Measurements from ENCODE around the gene MBP. TPM values are rescaled to one million over a fixed set of nuclear protein-coding genes. Genes with fewer than 3 reads are reported as not detected.

Gene MBP
- total and polyA plus RNA-seq, 2 experiments from 2014 or later, result 18.4 to 22.9 TPM

DNA sequence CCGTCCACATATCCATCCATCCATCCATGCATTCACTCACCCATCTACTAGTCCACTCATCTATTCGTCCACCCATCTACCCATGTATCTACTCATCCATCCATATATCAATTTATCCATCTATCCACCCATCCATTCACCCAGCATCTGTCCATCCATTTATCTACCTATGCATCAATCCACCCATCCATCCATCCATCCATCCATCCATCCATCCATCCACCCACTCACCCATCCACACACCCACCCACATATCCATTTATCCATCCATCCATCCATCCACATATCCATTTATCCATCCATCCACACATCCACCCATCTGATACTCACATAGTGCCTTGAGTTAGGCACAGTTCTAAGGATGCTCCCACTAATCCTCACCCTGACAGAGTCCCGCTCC lies 99.0 kb downstream of the MBP start:
- ATAC-seq, result no peak
- no peaks in the 10 kb centered on the region for H3K27me3 ChIP-seq (ENCODE audit: insufficient read depth)
- H3K36me3 ChIP-seq (ENCODE audit: insufficient read depth), result no peaks in the 10 kb centered on the region
- no peak overlapping the region for H3K4me3 ChIP-seq
- H3K79me2 ChIP-seq (replicated peaks; ENCODE audit: insufficient read depth), result no peaks in the 10 kb centered on the region
- no peak overlapping the region for H3K27ac Mint-ChIP-seq
- no peaks in the 10 kb centered on the region for H3F3A ChIP-seq (replicated peaks; ENCODE audit: low read depth)
- no peak overlapping the region for H3K27ac ChIP-seq (ENCODE audit: low read depth)
- H3K9me3 Mint-ChIP-seq, result peaks cover 11% of the 10 kb centered on the region
- no peak overlapping the region for H3K4me3 Mint-ChIP-seq
- H3K9me2 ChIP-seq (ENCODE audit: insufficient read depth), result no peaks in the 10 kb centered on the region
- peaks cover 13% of the 10 kb centered on the region for H3K36me3 Mint-ChIP-seq (ENCODE audit: low read depth)
- DNase-seq (ENCODE audit: low spot score), result no peak
- TF ChIP-seq STAT1 (IDR thresholded peaks at IDR 0.05; ENCODE audit: unreplicated experiment), result no peak
- TF ChIP-seq JUNB (IDR thresholded peaks at IDR 0.05; ENCODE audit: unreplicated experiment), result no peak
- TF ChIP-seq EZH2phosphoT487 (IDR thresholded peaks at IDR 0.05; ENCODE audit: unreplicated experiment), result no peak
- TF ChIP-seq EZH2 (IDR thresholded peaks at IDR 0.05; ENCODE audit: low read depth, unreplicated experiment), result no peak
- TF ChIP-seq, protein P1, sequence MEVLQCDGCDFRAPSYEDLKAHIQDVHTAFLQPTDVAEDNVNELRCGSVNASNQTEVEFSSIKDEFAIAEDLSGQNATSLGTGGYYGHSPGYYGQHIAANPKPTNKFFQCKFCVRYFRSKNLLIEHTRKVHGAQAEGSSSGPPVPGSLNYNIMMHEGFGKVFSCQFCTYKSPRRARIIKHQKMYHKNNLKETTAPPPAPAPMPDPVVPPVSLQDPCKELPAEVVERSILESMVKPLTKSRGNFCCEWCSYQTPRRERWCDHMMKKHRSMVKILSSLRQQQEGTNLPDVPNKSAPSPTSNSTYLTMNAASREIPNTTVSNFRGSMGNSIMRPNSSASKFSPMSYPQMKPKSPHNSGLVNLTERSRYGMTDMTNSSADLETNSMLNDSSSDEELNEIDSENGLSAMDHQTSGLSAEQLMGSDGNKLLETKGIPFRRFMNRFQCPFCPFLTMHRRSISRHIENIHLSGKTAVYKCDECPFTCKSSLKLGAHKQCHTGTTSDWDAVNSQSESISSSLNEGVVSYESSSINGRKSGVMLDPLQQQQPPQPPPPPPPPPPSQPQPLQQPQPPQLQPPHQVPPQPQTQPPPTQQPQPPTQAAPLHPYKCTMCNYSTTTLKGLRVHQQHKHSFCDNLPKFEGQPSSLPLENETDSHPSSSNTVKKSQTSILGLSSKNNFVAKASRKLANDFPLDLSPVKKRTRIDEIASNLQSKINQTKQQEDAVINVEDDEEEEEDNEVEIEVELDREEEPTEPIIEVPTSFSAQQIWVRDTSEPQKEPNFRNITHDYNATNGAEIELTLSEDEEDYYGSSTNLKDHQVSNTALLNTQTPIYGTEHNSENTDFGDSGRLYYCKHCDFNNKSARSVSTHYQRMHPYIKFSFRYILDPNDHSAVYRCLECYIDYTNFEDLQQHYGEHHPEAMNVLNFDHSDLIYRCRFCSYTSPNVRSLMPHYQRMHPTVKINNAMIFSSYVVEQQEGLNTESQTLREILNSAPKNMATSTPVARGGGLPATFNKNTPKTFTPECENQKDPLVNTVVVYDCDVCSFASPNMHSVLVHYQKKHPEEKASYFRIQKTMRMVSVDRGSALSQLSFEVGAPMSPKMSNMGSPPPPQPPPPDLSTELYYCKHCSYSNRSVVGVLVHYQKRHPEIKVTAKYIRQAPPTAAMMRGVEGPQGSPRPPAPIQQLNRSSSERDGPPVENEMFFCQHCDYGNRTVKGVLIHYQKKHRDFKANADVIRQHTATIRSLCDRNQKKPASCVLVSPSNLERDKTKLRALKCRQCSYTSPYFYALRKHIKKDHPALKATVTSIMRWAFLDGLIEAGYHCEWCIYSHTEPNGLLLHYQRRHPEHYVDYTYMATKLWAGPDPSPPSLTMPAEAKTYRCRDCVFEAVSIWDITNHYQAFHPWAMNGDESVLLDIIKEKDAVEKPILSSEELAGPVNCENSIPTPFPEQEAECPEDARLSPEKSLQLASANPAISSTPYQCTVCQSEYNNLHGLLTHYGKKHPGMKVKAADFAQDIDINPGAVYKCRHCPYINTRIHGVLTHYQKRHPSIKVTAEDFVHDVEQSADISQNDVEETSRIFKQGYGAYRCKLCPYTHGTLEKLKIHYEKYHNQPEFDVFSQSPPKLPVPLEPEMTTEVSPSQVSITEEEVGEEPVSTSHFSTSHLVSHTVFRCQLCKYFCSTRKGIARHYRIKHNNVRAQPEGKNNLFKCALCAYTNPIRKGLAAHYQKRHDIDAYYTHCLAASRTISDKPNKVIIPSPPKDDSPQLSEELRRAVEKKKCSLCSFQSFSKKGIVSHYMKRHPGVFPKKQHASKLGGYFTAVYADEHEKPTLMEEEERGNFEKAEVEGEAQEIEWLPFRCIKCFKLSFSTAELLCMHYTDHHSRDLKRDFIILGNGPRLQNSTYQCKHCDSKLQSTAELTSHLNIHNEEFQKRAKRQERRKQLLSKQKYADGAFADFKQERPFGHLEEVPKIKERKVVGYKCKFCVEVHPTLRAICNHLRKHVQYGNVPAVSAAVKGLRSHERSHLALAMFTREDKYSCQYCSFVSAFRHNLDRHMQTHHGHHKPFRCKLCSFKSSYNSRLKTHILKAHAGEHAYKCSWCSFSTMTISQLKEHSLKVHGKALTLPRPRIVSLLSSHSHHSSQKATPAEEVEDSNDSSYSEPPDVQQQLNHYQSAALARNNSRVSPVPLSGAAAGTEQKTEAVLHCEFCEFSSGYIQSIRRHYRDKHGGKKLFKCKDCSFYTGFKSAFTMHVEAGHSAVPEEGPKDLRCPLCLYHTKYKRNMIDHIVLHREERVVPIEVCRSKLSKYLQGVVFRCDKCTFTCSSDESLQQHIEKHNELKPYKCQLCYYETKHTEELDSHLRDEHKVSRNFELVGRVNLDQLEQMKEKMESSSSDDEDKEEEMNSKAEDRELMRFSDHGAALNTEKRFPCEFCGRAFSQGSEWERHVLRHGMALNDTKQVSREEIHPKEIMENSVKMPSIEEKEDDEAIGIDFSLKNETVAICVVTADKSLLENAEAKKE (CRISPR knock-in tag; IDR thresholded peaks at IDR 0.05), result no peak
- H3K4me1 Mint-ChIP-seq, result no peaks in the 10 kb centered on the region
- no peaks in the 10 kb centered on the region for H3K4me1 ChIP-seq (ENCODE audit: insufficient read depth)
- H2AFZ ChIP-seq, result no peak overlapping the region
- H3K4me2 ChIP-seq, result no peak overlapping the region
- no peaks in the 10 kb centered on the region for H4K20me1 ChIP-seq (replicated peaks; ENCODE audit: insufficient read depth)
- H3K27me3 Mint-ChIP-seq (ENCODE audit: insufficient read depth, low read depth, poor library complexity), result peaks cover 3% of the 10 kb centered on the region

DNA sequence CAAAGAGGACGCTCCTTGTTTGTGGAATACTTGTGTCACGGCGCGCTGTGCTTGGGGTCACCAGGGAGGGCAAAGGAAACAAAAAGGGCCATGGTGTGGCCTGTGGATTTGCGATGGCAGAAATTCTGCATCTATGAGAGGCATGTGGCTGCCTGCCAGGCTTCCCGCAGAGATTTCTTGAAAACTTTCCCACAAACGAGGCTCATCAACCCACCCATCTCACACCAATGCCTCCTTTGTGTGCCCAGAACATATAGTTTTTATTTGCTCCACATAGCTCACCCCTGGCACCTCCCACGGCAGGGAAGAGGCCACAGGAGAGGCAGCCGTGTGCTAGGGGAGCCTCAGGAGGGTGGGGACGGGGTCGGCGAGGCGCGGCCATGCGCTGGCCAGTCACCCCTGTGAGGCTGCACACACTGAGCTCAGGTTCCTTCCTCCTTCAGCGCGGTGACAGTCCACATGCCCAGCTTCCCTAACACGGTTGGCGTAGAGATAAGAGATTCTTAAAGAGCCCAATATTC lies 100.3 kb downstream of the MBP start:
- H3K36me3 ChIP-seq (ENCODE audit: insufficient read depth), result no peaks in the 10 kb centered on the region
- Mint-ChIP-seq H3K9me3 (peaks cover 11% of the 10 kb centered on the region), H3K4me3 (no peak overlapping the region), H3K27ac (no peak overlapping the region), H3K27me3 (ENCODE audit: insufficient read depth, low read depth, poor library complexity) (peaks cover 3% of the 10 kb centered on the region), H3K36me3 (ENCODE audit: low read depth) (peaks cover 15% of the 10 kb centered on the region), H3K4me1 (no peaks in the 10 kb centered on the region)
- no peaks in the 10 kb centered on the region for H3K4me1 ChIP-seq (ENCODE audit: insufficient read depth)
- no peaks in the 10 kb centered on the region for H3K79me2 ChIP-seq (replicated peaks; ENCODE audit: insufficient read depth)
- H3K27ac ChIP-seq (ENCODE audit: low read depth), result no peak overlapping the region
- ATAC-seq (no peak), DNase-seq (ENCODE audit: low spot score) (no peak)
- no peaks in the 10 kb centered on the region for H3K9me2 ChIP-seq (ENCODE audit: insufficient read depth)
- no peaks in the 10 kb centered on the region for H3F3A ChIP-seq (replicated peaks; ENCODE audit: low read depth)
- no peak overlapping the region for H3K4me2 ChIP-seq
- no peaks in the 10 kb centered on the region for H3K27me3 ChIP-seq (ENCODE audit: insufficient read depth)
- H4K20me1 ChIP-seq (replicated peaks; ENCODE audit: insufficient read depth), result no peaks in the 10 kb centered on the region
- no peak overlapping the region for H2AFZ ChIP-seq
- no peak overlapping the region for H3K4me3 ChIP-seq
- no peak for TF ChIP-seq EZH2phosphoT487 (IDR thresholded peaks at IDR 0.05; ENCODE audit: unreplicated experiment)
- TF ChIP-seq, protein P1 (CRISPR knock-in tag; IDR thresholded peaks at IDR 0.05), result no peak
- no peak for TF ChIP-seq POLR2AphosphoS5 (IDR thresholded peaks at IDR 0.05; ENCODE audit: low read depth)
- no peak for TF ChIP-seq CREB1 (CRISPR knock-in tag; IDR thresholded peaks at IDR 0.05; ENCODE audit: low read depth)

Data from GM23338 (cell line).